NCI-H187 treated with DMSO at 0.1 percent for 48 hours (cell line): ENCODE data around the gene ELOVL5.
"Not testable (repeated sequence)": the region's sequence is repeated elsewhere in the genome, so short reads cannot be mapped to it uniquely, and the experiment has no call there.

ENCODE experiments used
- DNase-seq: peaks from one replicate; lab custom pipeline; 2025; lab: John Stamatoyannopoulos, UW

ELOVL5 gene

DNA sequence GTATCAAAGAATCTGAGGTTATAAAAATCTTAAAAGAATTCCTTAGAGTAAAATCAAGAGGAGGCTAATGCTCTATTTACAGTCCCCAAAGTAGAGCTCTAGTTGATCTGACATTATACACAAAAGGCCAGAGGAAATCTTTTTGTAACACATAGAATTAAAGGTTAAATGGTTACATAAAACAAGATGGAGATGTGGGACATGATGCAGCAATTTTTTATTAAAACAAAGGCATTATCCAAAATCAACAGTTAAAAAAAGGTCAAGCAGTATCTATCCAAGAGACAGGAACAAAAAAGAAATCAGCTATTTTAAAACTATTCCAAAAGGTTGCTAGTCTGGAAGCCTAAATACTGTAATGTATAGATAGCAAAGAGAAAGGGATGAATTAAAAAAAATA is 20.4 kb downstream of the ELOVL5 start:
- no peak for DNase-seq

DNA sequence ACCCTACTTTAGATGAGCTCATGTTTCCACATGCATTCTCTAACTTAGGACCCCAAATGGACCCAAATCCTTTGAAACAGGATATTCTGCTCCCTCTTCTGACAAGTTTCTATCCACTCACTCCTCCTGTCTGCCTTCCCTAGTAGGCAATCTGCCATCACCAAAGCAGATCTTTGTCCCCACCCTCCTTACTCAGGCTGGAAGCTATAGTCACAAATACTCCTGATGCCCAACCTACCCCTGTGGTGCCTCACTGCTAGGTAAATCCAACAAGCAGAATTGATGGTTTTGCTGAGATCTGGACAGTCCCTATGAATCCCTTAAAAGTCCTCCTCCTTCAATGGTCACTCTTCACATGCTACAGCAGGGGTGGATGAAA is 21.7 kb downstream of the ELOVL5 start:
- no peak for DNase-seq

DNA sequence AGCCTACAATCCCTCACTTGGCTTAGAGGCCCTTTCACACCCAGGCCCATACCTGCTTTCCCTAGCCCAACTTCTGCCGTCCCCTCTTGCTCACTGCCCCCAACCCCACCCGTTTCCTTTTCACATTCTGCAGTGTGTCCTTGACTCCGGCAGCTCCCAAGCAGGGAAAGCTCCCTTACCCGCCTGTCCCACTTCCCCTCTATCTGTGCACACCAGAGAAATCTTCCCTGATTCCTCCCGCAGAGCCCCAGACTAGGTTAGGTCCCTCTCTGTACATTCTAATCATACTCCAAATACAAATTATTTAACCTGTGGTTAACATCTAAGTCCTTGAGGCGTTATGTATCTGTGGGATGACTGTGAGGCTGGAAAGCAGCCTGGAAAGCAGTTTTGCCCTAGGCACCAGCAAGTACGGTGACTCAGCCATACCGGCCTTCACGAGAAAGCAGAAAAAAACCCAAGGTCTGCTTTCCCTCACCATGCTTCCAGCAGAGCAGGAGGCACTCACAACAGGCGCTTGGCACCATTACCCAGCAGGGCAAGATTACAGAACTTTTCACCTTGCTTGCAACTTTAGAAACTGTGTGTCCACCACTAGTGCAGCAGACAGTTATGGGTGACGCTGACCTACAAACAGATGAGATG is 22.3 kb downstream of the ELOVL5 start:
- DNase-seq, result no peak

DNA sequence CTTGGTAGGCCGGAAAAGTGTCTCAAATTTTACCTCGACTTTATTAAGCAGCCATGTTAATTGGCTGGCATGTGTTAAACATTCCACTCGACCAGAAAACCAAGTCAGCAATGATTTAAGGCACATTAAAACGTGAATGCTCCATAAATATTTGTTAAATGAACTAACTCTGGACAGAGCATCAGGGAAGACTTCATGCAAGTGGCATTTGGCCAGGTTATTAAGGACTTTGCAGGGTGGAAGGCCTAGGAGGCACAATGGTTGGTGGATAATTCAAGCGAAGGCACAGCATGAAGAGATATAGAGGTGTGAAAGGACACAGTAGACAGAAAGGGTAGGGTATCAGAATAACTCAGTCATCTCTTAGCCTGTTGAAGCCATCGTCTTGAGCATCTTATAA is 23.0 kb downstream of the ELOVL5 start:
- no peak for DNase-seq

DNA sequence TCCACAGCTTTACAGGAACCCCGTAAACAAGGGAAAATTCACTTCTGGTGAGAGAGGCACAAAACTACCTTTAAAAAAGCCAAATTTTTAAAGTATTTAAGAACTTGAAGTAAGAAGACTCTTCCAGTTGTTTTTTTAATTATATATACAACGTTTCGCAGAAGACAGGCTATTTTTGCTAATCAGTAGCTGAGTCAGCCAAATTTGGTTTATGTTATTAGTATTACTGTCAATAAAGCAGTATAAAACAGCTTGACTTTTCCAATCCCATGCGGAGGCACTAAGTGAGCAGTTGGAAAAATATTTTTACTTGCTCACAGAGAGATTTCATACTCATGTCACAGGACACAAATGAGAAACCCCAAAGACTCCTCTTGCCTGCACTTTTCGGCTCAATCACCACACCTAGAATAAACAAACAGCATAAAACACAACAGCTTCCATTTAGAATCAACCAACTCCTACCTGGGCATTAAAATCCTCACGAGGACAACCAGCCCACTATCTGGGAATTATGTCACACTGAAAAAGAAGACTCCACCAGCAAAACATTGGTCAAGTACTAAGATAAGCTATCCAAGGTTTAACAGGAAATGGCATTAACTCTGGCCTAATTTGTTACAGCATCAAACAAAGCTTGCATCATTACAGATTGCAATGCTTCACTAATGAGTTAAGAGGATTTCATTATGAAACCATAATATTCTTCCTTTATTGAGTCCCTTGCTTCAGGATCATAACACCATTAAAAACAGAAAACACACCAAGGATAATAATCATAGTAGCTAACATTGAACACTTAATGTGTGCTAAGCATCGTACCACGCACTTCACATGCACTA is 26.3 kb downstream of the ELOVL5 start:
- DNase-seq, result no peak

DNA sequence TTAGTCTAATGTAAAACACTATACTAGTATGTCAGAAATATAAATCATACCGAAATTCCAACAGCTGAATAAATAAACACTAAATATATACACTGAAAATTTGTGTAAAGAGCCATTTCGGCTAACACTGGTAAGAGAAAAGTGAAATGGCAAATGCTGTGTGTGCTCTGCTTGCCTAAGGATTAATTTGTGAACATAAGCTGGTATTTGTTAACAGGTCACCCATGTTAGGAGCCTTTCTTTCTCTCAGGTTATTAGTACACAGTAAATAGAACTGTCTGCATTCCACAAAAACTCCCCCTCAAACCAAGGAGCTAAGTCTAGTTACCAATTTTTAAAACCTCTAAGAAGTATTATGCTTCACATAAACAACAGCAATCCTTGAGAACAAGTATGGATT is 27.0 kb downstream of the ELOVL5 start:
- DNase-seq, result no peak

DNA sequence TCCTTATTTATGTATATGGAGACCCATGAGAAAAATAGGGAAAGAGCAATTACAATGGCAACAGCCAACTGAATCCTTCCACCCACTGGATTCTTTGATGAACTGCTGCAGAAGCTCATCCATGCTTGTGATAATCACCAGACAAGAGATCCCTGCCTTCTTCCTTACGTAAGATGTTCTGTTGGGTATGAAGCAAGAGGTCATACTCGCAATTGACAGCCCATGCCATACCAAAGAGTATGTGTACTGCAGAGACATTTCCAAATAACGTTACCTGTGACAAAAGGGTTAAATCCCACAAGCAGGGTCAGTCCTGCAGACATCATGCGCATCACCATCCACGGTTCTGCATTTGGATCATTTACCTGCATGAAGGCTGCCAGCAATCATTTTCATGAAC is 27.8 kb downstream of the ELOVL5 start:
- no peak for DNase-seq

DNA sequence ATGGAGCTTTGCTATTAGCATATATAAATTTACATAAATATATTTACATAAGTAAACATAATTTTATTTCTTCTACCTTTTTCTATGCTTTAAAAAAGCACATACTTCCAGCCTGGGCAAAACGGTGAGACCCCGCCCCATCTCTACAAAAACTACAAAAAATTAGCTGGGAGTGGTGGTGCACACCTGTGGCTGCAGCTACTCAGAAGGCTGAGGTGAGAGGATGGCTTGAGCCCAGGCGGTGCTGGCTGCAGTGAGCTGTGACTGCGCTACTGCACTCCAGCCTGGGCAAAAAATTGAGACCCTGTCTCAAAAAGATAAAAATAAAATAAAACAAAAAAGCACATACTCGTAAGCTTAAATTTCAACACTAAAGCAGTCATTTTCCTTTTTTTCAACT is 30.3 kb downstream of the ELOVL5 start:
- DNase-seq, result no peak

DNA sequence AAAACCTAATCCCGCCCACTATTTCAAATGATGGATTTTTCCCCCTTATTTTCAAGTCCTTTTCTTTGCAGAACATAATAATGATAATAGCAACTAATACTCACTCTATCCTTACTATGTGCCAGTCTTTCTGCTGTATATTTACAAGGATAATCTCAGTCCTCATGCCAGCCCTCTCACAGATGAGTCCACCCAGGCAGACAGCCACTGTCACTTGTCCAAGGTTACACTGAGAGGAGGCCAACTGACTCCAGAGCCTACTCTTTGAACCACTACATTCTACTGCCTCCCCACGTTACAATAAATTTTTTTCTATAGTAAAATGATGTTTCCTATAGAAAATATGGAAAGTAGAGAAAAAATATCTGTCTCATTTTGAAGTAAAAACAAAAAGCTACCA is 30.9 kb downstream of the ELOVL5 start:
- DNase-seq, result no peak

DNA sequence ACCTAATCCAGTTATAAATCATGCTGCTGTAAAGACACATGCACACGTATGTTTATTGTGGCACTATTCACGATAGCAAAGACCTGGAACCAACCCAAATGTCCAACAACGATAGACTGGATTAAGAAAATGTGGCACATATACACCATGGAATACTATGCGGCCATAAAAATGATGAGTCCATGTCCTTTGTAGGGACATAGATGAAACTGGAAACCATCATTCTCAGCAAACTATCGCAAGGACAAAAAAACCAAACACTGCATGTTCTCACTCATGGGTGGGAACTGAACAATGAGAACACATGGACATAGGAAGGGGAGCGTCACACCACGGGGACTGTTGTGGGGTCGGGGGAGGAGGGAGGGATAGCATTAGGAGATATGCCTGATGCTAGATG is 31.5 kb downstream of the ELOVL5 start:
- DNase-seq, result not testable (repeated sequence)

DNA sequence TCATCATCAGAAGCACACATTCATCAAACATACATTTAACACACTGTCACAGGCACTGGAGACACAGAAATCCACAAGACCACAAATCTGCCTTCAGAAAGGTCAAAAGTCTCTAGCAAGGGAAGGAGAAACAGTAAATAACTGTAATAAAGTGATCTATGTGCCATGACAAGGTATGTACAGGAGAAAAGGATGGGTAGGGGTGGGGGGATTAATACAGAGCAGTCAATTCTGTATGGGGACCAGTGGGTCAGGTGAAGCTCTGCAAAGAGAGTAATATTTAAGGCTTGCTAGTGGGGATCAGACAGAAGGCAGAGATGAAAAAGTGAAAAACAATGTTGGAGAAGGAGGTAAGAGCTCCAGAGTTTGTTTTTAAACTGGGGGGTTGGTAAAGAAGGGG is 32.6 kb downstream of the ELOVL5 start:
- DNase-seq, result no peak

DNA sequence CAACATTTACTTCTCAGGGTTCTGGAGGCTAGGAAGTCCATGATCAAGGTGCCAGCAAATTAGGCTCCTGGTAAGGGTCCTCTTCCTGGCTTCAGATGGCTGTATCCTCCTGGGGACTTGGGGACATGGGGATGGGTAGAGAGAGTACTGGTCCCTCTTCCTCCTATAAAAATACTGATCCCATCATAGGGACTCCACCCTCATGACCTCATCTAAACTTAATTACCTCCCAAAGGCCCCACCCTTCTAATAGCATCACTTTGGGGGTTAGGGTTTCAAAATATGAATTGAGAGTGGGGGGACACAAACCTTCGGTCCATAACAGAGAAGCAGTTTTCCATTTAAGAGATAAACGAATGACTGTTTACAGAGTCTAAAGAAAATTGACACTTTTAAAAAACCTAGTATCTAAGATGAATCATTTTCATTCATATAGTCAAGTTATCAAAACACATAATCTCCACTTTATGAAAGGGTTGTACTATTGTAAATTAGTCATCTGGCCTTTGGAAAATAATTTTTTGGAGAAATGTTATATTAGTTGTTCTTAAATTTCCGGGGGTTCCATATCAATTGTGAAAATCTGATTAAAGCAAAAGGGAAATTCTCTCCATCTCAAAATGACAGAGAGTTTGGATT is 33.5 kb downstream of the ELOVL5 start:
- DNase-seq, result no peak

DNA sequence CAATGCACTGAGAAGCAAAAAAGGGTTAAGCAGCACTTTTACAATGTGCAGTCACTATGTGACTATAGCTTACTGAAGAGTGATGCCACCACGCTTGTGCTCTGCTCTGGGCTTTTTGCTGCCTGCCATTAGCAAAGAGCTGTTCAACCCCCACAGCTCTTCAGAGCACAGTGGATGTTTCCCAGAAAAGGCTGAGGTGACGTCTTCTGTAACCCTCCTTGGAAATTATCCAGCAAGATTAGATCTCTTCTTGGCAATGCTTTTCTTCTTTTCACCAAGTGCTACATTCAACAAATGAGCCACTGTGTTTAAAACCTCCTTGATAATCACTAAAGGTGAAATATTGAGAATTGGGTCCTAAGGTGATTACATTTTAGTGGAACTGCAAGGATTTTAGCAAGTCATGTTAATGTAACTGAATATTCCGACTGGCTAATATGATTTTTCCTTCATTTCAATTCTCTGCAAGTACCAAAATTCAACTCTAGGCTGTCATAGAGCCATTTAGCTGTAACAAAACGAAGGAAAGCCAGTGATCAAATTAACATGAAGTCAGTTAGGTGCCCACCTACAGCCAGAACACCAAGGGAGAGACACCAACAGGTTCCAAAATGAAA is 34.9 kb downstream of the ELOVL5 start:
- DNase-seq, result no peak

DNA sequence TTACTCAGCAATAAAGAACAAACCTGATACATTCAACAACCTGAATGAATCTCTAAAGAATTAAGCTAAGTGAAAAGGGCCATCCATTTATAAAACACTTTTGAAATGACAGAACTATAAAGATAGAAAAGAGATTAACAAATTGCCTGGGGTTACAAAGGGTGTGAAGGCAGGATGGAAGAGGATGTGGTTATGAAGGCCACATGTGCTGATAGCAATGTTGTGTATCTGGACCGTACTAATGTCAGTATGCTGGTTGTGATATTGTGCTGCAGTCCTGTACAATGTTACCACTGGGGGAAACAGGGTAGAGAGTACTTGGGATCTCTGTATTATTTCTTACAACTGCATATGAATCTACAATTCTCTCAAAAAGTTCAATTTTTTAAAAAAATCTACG is 36.4 kb downstream of the ELOVL5 start:
- no peak for DNase-seq

DNA sequence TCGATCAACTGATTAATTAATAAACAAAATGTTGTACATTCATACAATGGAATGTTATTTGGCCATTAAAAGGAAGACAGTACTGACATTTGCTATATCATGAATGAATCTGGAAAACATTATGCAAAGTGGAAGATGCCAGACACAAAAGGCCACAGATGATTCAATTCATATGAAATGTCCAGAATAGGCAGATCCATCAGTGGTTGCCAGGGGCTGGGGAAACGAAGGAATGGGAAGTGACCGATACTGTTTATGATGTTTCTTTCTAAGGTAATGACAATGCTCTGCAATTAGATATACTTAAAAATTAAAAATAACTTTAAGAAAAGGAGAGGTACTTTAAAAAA is 37.2 kb downstream of the ELOVL5 start:
- no peak for DNase-seq

DNA sequence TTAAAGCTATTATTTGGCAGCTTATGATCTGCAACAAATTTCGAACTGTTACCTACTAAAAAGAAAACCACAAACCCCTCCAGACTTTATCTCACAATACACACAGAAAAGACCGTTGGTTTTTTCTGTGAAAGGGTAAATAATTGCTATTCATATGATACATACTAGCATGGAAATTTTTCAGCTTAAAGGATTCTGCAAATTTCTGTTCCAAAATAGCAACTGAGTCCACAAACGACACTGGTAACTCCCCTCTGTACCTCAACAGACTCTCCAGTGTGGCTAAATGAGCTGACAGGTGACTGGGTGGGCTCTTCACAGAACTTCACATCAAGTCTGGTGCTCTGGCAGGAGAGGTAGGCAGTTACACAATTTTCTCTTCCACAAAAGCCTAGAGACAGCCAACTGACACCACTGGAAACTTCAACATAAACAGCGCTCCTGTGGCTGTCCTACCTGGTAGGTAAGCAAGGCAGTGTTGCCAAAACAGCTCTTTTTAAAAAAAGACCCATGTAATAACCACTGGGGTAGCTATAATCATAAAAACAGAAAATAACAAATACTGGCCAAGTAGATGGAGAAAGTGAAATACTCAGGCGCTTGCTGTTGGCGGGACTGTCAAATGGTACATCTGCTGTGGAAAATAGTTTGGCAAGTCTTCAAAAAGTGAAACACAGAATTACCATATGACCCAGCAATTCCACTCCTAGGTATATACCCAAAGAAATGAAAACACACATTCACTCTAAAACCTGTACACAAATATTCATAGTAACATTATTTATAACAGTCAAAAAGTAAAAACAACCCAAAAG is 37.8 kb downstream of the ELOVL5 start:
- no peak for DNase-seq

DNA sequence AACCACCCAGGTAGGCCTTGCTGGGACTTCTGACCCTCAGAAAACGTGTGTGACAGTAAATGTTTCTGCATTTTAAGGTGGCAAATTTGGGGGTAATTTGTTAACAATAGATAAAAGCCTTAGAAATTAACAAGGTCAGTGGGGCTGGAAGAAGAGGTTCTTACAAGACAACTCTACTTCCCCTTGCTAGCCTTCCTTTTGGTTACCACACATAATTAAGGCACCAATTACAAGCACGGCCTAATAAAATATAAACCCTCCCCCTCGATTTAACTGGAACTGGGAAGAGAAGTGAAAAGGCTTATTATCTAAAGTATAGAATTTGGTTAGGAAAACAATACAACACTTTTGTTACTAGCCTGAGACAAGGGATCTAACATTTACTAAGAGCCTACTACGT is 38.8 kb downstream of the ELOVL5 start:
- no peak for DNase-seq

DNA sequence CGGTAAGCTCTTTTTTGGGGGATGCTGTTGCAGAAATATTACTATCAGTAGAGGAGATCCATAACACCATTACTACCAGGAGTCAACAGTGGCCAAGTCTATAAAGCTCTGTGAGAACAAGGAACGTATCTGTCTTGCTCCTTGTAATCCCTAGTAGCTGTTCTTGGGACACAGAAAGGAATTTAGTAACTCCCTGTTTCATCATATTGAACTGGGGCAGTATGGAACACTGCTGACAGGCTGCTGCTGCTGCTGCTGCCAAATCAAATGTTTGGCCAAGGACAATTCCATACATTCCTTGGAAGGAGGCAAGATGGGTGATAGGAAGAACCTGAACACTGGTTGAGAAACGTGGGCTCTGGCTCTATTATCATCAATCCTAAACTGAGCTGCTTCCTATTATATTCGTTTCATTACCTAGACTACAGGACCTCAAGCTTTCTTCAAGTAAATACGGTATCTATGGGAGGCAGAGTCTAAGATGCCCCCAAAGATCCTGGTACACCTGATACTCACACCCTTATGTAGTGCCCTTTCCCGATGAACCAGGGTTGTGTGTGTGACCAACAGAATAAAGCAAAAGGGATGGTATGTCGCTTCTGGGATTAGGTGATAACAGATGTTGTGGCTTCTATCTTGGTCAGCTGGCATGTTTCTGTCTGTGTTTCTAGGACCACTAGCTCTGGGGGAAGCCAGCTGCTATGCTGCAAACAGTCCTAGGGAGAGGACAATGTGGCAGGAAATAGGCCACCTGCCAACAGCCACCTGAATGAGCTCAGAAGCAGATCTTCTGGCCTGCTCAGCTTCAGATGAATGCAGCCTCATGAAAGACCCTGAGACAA is 39.5 kb downstream of the ELOVL5 start:
- no peak for DNase-seq

DNA sequence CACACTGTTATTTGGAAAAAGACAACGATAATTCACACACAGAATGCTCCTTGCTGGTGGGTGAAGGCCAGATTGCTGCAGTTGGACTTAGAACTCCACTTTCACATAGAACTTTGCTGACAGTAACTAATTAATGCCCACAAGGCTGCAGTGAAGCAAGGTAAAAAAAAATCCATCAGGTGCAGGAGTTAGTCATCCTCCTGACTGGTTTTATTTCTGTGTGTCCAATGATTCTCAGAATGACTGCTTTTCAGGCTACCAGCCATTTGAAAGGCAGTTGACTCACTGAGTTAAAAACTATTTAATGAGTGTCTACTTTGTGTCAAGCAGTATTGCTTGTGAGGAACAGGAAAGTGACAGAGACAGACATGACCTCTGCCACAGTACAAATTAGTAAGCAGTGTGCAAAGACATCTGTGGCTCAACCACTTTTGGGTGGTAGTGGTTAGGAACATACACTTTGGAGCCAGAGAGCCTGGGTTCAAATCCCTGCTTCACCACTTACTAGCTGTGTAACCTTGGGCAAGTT is 41.9 kb downstream of the ELOVL5 start:
- no peak for DNase-seq

DNA sequence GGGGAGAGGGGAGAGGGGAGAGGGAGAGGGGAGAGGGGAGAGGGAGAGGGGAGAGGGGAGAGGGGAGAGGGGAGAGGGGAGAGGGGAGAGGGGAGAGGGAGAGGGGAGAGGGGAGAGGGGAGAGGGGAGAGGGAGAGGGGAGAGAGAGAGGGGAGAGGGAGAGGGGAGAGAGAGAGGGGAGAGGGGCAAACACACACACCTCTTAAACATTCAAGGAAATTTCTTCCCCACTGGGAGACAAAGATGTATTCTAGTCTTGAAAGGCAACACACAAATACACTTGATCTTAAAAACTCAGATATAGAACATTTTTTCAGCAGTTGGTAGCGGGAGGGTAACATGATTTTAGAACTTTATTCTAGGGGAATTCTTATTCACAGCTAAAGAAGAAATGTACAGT is 42.5 kb downstream of the ELOVL5 start:
- not testable (repeated sequence) for DNase-seq

DNA sequence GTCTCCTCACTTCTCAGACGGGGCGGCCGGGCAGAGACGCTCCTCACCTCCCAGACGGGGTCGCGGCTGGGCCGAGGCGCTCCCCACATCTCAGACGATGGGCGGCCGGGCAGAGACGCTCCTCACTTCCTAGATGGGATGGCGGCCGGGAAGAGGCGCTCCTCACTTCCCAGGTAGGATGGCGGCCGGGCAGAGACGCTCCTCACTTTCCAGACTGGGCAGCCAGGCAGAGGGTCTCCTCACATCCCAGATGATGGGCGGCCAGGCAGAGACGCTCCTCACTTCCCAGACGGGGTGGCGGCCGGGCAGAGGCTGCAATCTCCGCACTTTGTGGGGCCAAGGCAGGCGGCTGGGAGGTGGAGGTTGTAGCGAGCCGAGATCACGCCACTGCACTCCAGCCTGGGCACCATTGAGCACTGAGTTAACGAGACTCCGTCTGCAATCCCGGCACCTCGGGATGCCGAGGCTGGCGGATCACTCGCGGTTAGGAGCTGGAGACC is 43.2 kb downstream of the ELOVL5 start:
- DNase-seq, result not testable (repeated sequence)
